Measurements from ENCODE around the gene TMEM175.

- TF ChIP-seq CTCF (IDR thresholded peaks at IDR 0.05) (no peak), POLR2A (IDR thresholded peaks at IDR 0.05) (no peak)
Observed at GRCh38 chr4:893995-894705, 38.1 kb upstream of the TMEM175 start.

Measured in lower leg skin (tissue), 3 donors.